ENCODE results near the gene CTSA. TPM values are rescaled to one million over a fixed set of nuclear protein-coding genes. Genes with fewer than 3 reads are reported as not detected.

Gene CTSA
- polyA plus RNA-seq (2012; ENCODE audit: insufficient read depth, insufficient read length, low read depth): 46.0 TPM

DNA sequence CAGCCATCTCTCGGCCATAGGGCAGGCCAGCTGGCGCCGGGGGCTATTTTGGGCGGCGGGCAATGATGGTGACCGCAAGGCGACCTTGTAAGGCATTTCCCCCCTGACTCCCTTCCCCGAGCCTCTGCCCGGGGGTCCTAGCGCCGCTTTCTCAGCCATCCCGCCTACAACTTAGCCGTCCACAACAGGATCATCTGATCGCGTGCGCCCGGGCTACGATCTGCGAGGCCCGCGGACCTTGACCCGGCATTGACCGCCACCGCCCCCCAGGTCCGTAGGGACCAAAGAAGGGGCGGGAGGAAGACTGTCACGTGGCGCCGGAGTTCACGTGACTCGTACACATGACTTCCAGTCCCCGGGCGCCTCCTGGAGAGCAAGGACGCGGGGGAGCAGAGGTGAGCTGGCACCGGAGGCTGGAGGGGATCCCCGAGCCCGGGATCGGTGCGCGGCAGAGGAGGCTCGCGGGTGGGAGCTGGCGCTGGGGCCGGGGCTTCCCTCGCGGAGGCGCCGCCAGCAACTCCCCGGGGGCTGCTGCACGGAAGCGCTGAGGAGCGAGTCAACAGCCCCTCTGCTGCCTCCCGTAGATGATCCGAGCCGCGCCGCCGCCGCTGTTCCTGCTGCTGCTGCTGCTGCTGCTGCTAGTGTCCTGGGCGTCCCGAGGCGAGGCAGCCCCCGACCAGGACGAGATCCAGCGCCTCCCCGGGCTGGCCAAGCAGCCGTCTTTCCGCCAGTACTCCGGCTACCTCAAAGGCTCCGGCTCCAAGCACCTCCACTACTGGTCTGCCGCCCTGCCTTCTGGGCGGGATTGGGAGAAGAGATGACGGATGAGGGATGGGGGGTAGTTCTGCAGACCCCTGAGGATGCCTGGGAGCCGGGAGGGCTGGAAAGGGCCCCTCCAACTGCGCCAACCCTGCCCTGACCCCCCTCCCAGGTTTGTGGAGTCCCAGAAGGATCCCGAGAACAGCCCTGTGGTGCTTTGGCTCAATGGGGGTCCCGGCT lies at the start of gene CTSA, which contains the start of gene NEURL2:
Gene CTSA (plus strand): TSS at position 351 of the 999 bp plus-strand sequence. CDS start 234 bp downstream, at position 585.
Gene NEURL2 (minus strand): TSS at position 224 of the 999 bp plus-strand sequence. CDS start 217 bp downstream, at position 7.
- TF ChIP-seq, protein P1, sequence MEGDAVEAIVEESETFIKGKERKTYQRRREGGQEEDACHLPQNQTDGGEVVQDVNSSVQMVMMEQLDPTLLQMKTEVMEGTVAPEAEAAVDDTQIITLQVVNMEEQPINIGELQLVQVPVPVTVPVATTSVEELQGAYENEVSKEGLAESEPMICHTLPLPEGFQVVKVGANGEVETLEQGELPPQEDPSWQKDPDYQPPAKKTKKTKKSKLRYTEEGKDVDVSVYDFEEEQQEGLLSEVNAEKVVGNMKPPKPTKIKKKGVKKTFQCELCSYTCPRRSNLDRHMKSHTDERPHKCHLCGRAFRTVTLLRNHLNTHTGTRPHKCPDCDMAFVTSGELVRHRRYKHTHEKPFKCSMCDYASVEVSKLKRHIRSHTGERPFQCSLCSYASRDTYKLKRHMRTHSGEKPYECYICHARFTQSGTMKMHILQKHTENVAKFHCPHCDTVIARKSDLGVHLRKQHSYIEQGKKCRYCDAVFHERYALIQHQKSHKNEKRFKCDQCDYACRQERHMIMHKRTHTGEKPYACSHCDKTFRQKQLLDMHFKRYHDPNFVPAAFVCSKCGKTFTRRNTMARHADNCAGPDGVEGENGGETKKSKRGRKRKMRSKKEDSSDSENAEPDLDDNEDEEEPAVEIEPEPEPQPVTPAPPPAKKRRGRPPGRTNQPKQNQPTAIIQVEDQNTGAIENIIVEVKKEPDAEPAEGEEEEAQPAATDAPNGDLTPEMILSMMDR (IDR thresholded peaks at IDR 0.05; ENCODE audit: low read depth, low read length): no peak
- no peaks in the 10 kb centered on the region for H3K27me3 ChIP-seq
- DNase-seq: peak; percentile 94
- peak within 1 kb of the TSS; percentile 83 for H3K4me3 ChIP-seq (ENCODE audit: low read depth, low read length)
- H3K4me1 ChIP-seq: no peaks in the 10 kb centered on the region
- H3K36me3 ChIP-seq: peaks cover 20% of the 10 kb centered on the region
- no peaks in the 10 kb centered on the region for H3K9me3 ChIP-seq

DNA sequence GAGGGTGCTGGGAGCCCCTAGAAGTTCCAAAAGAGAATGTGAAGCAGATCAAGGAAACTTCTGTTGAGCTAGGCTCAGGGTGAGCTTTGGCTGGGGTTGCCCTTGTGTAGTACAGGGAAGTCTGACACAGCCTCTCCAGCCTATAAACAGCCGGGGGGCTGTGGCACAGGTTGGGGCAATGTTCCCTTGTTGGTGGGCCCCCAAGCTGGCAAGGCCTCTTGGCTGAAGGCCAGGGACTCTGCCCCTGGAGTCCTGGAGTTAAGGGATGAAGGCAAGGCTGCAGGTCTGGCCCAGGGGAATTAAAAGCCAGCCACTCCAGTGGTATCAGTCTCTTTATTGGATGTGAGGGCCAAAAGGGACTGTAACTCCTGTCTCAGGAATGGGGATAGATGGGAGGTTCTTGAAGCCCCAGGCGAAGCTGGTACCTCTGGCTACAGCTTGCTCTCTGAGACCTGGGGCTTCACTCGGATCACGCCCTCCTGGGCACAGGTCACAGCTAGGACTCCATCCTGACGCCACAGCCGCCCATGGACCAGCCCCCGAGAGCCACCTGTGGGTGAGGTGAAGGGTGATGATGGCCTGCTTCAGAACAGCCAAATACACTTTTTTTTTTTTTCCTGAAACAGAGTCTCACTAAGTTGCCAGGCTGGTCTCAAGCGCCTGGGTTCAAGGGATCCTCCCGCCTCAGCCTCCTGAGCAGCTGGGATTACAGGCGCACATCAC lies 49.6 kb upstream of the CTSA start:
- no peak overlapping the region for H3K4me3 ChIP-seq (ENCODE audit: low read depth, low read length)
- H3K36me3 ChIP-seq: peaks cover 31% of the 10 kb centered on the region
- TF ChIP-seq, protein P1 (IDR thresholded peaks at IDR 0.05; ENCODE audit: low read depth, low read length): no peak
- H3K9me3 ChIP-seq: no peaks in the 10 kb centered on the region
- DNase-seq: no peak
- no peaks in the 10 kb centered on the region for H3K27me3 ChIP-seq
- H3K4me1 ChIP-seq: no peaks in the 10 kb centered on the region; the same call in 1 of the 2 replicates

DNA sequence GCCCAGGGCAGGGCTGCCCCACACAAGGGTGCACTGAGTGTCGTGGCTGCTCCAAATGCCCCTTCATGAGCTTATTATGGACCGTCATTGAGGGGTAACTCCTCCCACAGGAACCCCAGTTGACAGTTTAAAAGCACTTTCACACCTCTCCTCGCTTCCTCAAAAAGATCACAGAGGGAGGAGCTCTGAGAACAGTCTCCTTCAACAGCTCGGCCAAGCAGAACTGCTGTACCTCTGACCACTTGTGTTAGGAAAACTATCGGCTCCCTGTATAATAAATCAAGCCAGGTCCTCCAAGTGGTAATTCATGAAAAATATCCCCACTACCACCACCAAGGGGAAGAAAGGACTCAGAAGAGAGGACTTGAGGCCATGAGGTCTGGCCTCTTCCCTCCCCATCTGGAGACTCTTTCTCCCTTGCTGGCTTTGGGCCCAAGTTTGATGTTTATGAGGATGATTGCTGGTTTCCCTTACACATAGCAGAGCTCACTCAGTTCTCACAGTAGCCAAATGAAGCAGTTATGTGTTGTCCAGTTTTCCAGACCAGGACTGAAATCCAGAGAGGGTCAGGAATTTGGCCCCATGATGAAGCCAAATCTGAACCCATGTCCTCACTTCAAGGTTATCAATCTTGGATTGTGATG lies 48.8 kb upstream of the CTSA start:
- DNase-seq: no peak
- TF ChIP-seq, protein P1 (IDR thresholded peaks at IDR 0.05; ENCODE audit: low read depth, low read length): no peak

DNA sequence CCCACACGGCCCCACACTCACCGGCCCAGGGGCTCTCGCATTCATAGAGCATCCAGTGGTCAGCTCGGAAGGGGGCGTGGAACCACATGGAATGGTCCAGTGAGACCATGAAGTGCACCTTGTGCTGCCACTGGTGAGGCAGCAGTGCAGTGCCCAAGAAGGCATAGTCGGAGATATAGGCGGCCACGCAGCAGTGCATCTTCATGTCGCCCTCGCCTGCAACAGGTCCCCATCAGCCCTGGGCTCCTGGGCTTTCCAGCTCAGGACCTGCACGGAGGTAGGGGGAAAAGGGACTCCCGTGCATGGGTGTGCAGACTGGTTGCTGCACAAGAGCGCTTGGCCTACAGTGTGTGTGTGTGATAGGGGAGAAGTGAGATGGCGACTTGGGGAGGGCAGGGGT lies 47.6 kb upstream of the CTSA start:
- TF ChIP-seq, protein P1 (IDR thresholded peaks at IDR 0.05; ENCODE audit: low read depth, low read length): no peak
- no peak for DNase-seq
- Histone ChIP-seq H3K9me3 (no peaks in the 10 kb centered on the region), H3K4me3 (ENCODE audit: low read depth, low read length) (no peak overlapping the region), H3K27me3 (no peaks in the 10 kb centered on the region), H3K4me1 (no peaks in the 10 kb centered on the region), H3K36me3 (peaks cover 36% of the 10 kb centered on the region)

More for the DNA sequence above, 48.8 kb upstream of the CTSA start:
- Histone ChIP-seq H3K9me3 (no peaks in the 10 kb centered on the region), H3K36me3 (peaks cover 35% of the 10 kb centered on the region), H3K4me1 (no peaks in the 10 kb centered on the region), H3K27me3 (no peaks in the 10 kb centered on the region), H3K4me3 (ENCODE audit: low read depth, low read length) (no peak overlapping the region)

DNA sequence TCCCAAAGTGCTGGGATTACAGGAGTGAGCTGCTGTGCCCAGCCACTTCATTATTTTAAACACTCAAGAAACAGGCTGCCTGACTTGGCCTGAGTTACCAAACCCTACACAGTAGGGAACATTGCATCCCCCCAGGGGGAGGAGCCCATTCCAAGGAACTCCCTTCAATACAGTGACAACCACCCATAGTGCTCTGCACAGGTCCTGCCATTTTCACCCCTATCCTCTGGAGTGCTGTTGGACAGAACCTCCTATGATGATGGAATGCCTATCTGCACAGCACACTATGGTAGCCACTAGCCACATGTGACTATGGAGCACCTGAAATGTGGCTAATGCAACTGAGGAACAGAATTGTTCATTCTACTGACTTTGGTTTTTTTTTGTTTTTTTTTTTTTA lies 45.7 kb upstream of the CTSA start:
- Histone ChIP-seq H3K4me1 (no peaks in the 10 kb centered on the region), H3K36me3 (peaks cover 37% of the 10 kb centered on the region), H3K9me3 (no peaks in the 10 kb centered on the region), H3K4me3 (ENCODE audit: low read depth, low read length) (no peak overlapping the region), H3K27me3 (no peaks in the 10 kb centered on the region)
- no peak for DNase-seq
- TF ChIP-seq, protein P1 (IDR thresholded peaks at IDR 0.05; ENCODE audit: low read depth, low read length): no peak
